ENCODE results near the gene CREB5. TPM values are rescaled to one million over a fixed set of nuclear protein-coding genes. Genes with fewer than 3 reads are reported as not detected.

The CREB5 gene
- total and polyA plus RNA-seq, 2 donors (not counting 3 experiments of a cell fraction or from before 2014, with no cell fraction given): 19.6 to 28.4 TPM

GRCh38 chr7:28425496-28425895, 13.2 kb downstream of the CREB5 start:
- TF ChIP-seq, protein P1, sequence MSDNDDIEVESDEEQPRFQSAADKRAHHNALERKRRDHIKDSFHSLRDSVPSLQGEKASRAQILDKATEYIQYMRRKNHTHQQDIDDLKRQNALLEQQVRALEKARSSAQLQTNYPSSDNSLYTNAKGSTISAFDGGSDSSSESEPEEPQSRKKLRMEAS (IDR thresholded peaks at IDR 0.05; ENCODE audit: insufficient read depth, insufficient read length): no peak
- no peak for TF ChIP-seq POLR2AphosphoS5 (IDR thresholded peaks at IDR 0.05; ENCODE audit: insufficient read depth, low read depth, low read length)
- no peak for TF ChIP-seq EZH2 (IDR thresholded peaks at IDR 0.05; ENCODE audit: borderline replicate concordance, low read depth, low read length, severe bottlenecking)
- TF ChIP-seq GATA2 (IDR thresholded peaks at IDR 0.05; ENCODE audit: insufficient read depth, insufficient read length, low read depth, low read length): no peak
- no peak for TF ChIP-seq JUN (IDR thresholded peaks at IDR 0.05; ENCODE audit: borderline replicate concordance, insufficient read depth, insufficient read length, low read depth)
- TF ChIP-seq FOS (IDR thresholded peaks at IDR 0.05; ENCODE audit: borderline replicate concordance, insufficient read depth, low read length): no peak
- TF ChIP-seq CTCF (IDR thresholded peaks at IDR 0.05; ENCODE audit: extremely low read depth in 1 of 2, insufficient read depth in 1 of 2, low read depth in 1 of 2, low read length in 2 of 2): no peak
- no peak for TF ChIP-seq MYC (IDR thresholded peaks at IDR 0.05; ENCODE audit: low read depth, low read length)
- no peak for TF ChIP-seq POLR2A (IDR thresholded peaks at IDR 0.05; ENCODE audit: low read depth, low read length)
- dilution Hi-C loops (cut with MboI; ENCODE audit: extremely low pct_ligation_motif_present, low sequenced_read_pairs): no loop called here

More at GRCh38 chr7:28425496-28425895, 13.2 kb downstream of the CREB5 start:
- H3K4me2 ChIP-seq (ENCODE audit: insufficient read depth, low read length): no peak overlapping the region
- no TSS peak for BruUV-seq (replicated peaks)
- CTCF ChIA-PET: interaction anchor here (1.0 kb wide), 1 partner anchor 9 kb away, joined by 3 read pairs; no protein-coding TSS in a partner anchor
- H2AFZ ChIP-seq (ENCODE audit: low read depth, low read length): no peak overlapping the region
- no peak overlapping the region for H3K4me3 ChIP-seq (replicated peaks in 1 of 3; ENCODE audit: insufficient read depth in 1 of 3, low read depth in 1 of 3, low read length in 3 of 3)
- no peaks in the 10 kb centered on the region for H3K9me1 ChIP-seq (replicated peaks; ENCODE audit: control insufficient read depth, extremely low read depth, insufficient read depth, low read length)
- no peak for FAIRE-seq
- H3K9ac ChIP-seq (replicated peaks; ENCODE audit: extremely low read depth, insufficient read depth, low read length): no peak overlapping the region
- DNase-seq (ENCODE audit: low read depth, low spot score): no peak
- H3K36me3 ChIP-seq (ENCODE audit: control insufficient read depth in 2 of 2, extremely low read depth in 1 of 2, insufficient read depth in 2 of 2, low read length in 2 of 2): no peaks in the 10 kb centered on the region
- no peaks in the 10 kb centered on the region for H3K4me1 ChIP-seq (ENCODE audit: control insufficient read depth, extremely low read depth, insufficient read depth, low read length)
- no peak overlapping the region for H3K27ac ChIP-seq (ENCODE audit: insufficient read depth, low read depth, low read length)
- peaks cover 0 to 13% of the 10 kb centered on the region in 2 experiments for H3K27me3 ChIP-seq (ENCODE audit: control insufficient read depth in 2 of 2, insufficient read depth in 2 of 2, low read length in 2 of 2)
- no peaks in the 10 kb centered on the region for H3K79me2 ChIP-seq (ENCODE audit: control insufficient read depth, insufficient read depth, low read length)
- intact Hi-C loops (cut with micrococcal nuclease): no loop called here
- POLR2A ChIA-PET: no interaction called here
- no peaks in the 10 kb centered on the region for H3K9me3 ChIP-seq (replicated peaks; ENCODE audit: control insufficient read depth, insufficient read depth, low read length)
- H4K20me1 ChIP-seq (replicated peaks; ENCODE audit: control insufficient read depth, extremely low read depth, insufficient read depth, low read length): no peaks in the 10 kb centered on the region

Measured in endothelial cell of umbilical vein (primary cell).